DMS153 treated with DMSO at 0.1 percent for 48 hours (cell line): ENCODE measurements around the gene DNM3.
"Not testable (repeated sequence)": the region's sequence is repeated elsewhere in the genome, so short reads cannot be mapped to it uniquely, and the experiment has no call there.

Experiments used
- DNase-seq: peaks from one replicate; lab custom pipeline; 2025; ENCODE audit not compliant: unreplicated experiment; lab: John Stamatoyannopoulos, UW

DNM3 gene

DNA sequence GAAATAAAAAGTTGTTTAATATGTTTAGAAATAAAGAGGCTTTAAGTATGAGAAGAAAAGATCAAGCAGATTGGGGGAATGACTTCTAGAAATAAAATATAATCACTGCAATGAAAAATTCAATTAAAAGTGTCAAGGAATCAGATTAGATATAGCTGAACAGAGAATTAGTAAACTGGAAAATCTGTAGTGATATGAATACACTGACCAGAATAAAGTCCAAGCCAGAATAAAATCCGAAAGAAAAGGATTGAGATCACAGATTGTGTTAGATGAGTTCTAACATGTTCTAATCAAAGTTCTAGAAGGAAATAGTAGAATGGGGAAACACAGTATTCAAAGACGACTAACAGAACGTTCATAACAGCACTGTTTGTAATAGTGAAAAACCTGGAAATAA, 506.1 kb downstream of the DNM3 start:
- DNase-seq, result no peak

DNA sequence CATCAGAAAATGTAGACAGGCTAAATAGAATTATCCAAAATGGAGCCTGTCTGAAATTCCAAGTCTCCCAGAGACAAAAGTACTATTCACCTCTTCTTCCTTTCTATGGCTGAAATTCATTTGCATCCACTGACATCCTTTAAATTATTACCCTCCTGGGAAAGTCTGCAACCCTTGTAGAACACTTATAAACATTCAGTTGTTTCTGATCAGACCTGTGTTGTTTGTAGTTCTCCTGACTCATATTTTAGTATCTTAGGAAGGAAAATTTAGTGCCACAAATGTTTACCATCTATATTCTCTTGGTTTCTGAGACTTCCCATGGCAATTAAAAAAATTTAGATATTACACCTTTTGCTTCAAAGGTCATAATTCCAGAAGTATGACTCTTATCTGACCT, 509.6 kb downstream of the DNM3 start:
- DNase-seq, result no peak

DNA sequence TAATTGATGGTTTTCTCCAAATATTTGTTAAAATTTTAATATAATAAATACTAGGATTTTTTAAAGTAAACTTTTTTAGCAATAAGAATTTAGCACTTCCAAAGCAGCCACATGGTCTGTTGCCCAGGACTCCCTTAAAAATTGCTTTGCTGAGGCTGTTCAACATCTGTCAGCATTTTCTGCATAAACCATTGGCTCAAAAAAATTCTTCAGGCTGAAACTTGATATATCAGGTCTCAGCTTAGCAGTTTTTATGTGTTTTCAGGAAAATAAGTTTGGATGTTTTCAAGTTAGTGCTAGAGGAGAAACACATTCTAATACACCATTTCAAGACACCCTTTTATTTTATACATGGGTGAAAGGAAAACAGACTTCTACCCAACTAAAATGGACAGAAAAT, 510.0 kb downstream of the DNM3 start:
- DNase-seq, result no peak

- DNase-seq, result no peak
Measured at GRCh38 chr1:172351754-172352161, 510.5 kb downstream of the DNM3 start.

GRCh38 chr1:172352435-172352834, 511.1 kb downstream of the DNM3 start:
- DNase-seq, result no peak

GRCh38 chr1:172354291-172355274, 513.3 kb downstream of the DNM3 start:
- DNase-seq, result no peak

DNA sequence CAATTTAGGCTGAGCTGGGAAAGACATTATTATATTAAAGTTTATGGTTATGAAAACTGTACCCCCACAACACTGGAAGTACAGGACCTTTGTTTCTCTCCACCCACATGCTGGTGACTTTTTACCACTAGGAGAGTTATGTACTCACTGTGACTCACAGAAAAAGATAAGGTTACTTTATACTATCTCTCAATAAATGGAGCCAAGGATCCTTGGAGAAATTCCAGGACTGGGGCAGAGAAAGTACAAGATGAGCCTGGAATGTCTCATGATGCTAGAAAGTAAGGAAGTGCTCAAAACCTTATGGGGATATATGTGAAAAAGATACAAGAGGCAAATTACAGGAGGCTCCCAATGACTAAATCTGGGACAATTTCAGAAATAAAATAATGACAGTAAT, 515.3 kb downstream of the DNM3 start:
- no peak for DNase-seq

DNA sequence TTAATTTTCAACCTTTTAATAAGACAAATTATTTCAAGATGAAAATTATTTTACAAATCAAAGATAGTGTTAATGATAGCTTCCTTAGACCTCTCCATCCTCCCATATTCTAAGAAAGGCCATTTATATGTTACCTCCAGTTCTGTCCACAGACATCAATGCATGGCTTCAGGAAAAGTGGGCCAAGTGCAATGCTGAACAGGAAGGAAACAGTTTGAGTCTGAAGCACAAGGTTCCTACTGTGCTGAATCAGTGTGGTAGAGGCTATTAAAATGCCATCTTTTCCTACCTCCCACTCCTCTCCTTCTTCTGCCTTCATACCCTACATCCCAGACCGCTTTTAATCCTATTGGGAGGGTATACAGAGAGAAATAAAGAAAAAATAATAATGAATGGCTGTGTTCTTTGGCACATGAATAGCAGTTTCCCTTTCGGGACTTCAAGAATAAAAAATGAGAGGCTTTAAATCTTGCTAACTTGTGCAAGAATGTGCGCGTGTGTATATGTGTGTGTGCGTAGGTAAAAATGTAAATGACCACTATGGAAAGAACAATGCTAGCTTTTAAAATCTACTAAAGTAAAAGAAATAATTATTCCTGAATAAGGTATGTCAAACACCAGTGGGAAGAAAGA, 516.6 kb downstream of the DNM3 start:
- DNase-seq, result no peak

DNA sequence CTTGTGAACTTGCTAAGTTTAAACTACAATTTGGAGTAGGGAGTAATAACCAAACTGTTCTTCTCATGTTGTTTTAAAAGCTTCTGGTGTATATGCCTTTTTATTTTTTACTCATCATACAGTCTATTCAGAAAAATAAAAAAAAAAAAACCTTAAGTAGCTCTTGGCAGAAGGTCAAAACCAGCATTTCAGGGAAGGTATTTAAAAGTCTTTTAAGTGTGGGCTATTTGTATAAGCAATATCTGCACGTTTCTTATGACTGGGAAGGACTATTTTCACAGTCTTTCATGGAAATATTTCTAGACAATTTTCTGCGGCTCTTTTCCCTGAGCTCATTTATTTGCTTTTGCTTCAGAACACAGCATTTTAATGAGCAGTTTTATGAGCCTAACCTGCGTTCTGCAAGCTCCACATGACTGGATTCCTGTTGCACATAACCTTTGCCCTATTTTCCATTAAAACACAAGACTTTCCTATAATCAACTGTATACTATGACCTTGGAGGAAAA, 518.2 kb downstream of the DNM3 start:
- DNase-seq, result peak; percentile 90

- no peak for DNase-seq
Measured at GRCh38 chr1:172360511-172360910, 519.2 kb downstream of the DNM3 start.

GRCh38 chr1:172360985-172361384, 519.7 kb downstream of the DNM3 start:
- DNase-seq, result no peak

- no peak for DNase-seq
Measured at GRCh38 chr1:172363852-172364251, 522.6 kb downstream of the DNM3 start.

GRCh38 chr1:172371646-172372045, 530.3 kb downstream of the DNM3 start:
- DNase-seq, result not testable (repeated sequence)

GRCh38 chr1:172373864-172374263, 532.6 kb downstream of the DNM3 start:
- no peak for DNase-seq

DNA sequence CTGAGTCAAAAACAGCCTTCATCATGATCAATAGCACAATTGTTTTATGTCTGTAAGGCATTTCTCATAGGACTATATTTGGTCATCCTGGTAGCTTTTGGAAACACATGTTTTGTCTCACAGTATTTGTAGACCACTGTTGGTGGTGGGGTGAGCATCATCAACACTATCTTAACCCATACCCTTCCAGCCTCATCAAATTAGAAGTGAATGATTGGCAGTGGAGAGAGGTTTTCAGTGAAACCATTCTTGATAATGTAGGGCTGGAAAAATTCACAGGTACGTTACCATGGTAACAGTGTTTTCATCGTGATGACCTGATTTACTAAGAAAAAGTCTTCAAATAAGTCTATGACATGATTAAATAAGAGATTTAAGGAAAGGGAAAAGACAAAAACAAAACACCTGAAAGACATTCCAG, 533.9 kb downstream of the DNM3 start:
- no peak for DNase-seq

GRCh38 chr1:172376431-172376830, 535.1 kb downstream of the DNM3 start:
- DNase-seq, result no peak

GRCh38 chr1:172377565-172377964, 536.3 kb downstream of the DNM3 start:
- DNase-seq, result no peak

DNA sequence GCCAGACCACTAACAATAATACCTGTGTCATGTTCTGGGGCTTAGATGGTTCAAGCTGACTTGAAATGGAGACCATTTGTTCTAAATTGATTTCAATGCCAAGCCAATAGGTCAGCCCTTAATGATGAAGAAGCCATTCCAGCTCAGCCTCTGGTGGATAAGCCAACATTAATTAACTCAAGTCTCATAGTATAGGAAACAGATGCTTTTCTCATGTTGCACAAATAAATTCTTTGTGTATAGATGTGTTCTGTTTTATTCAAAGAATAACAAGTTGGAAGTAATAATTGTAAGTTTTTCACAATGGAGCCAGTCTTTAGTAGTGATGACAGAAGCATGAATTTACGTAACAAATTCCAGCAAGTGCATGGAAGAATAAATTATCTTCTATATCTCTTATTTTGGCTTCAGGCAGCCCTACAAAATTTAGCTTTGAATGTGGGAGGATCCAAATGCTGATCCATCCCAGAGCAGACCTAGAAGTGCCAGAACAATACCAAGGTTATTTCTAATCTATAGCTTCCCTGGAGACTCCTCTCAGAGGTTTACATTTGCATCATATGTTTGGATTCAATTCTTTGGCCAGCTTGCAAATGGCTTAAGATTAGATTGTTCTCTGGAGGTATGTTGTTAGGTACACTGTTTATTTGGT, 536.9 kb downstream of the DNM3 start:
- DNase-seq, result no peak

- peak; percentile 39 for DNase-seq
Measured at GRCh38 chr1:172380441-172381244, 539.3 kb downstream of the DNM3 start.

GRCh38 chr1:172381946-172382345, 540.6 kb downstream of the DNM3 start:
- no peak for DNase-seq

GRCh38 chr1:172382406-172382805, 541.1 kb downstream of the DNM3 start:
- DNase-seq, result no peak
